ENCODE results near the gene TMC3. TPM values are rescaled to one million over a fixed set of nuclear protein-coding genes. Genes with fewer than 3 reads are reported as not detected.

TMC3 gene
- total RNA-seq, 2 experiments from 2014 or later, result not detected

DNA sequence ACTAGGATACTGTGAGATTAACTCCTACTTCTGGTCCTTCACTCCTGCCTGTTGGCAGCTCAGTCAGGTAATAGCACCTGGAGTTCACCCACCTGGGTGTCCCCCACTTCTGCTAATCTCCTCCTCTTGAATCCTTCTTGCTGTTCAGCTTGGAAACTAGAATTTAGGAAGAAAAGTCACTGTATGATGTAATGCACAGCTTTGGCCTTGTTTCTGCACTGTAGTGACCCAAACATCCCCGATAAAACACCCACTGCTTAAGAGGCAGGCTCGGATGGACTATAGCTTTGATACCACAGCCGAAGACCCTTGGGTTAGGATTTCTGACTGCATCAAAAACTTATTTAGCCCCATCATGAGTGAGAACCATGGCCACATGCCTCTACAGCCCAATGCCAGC, 74.9 kb downstream of the TMC3 start:
- DNase-seq (peak in 1 of 14 experiments; percentile 5), ATAC-seq (ENCODE audit: poor library complexity) (no peak)
- TF ChIP-seq, protein P1, sequence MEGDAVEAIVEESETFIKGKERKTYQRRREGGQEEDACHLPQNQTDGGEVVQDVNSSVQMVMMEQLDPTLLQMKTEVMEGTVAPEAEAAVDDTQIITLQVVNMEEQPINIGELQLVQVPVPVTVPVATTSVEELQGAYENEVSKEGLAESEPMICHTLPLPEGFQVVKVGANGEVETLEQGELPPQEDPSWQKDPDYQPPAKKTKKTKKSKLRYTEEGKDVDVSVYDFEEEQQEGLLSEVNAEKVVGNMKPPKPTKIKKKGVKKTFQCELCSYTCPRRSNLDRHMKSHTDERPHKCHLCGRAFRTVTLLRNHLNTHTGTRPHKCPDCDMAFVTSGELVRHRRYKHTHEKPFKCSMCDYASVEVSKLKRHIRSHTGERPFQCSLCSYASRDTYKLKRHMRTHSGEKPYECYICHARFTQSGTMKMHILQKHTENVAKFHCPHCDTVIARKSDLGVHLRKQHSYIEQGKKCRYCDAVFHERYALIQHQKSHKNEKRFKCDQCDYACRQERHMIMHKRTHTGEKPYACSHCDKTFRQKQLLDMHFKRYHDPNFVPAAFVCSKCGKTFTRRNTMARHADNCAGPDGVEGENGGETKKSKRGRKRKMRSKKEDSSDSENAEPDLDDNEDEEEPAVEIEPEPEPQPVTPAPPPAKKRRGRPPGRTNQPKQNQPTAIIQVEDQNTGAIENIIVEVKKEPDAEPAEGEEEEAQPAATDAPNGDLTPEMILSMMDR (IDR thresholded peaks at IDR 0.05), result no peak
- H3K27me3 ChIP-seq (ENCODE audit: control insufficient read depth in 1 of 2, insufficient read depth in 2 of 2, low read length in 2 of 2), result no peaks in the 10 kb centered on the region
- intact Hi-C loops (cut with DNase I, micrococcal nuclease), result loop anchor here (2.0 to 10.0 kb wide), 4 partner anchors 14 to 304 kb away; partner anchors contain the start of gene TLNRD1 (in 1 of the 2)
- H3K27me3 Mint-ChIP-seq, result no peaks in the 10 kb centered on the region
- peaks cover 60% of the 10 kb centered on the region for H3K36me3 ChIP-seq (ENCODE audit: insufficient read depth, low read length)
- POLR2A ChIA-PET, result interaction anchor here (0.6 to 22.8 kb wide), 9 partner anchors 3 to 1451 kb away, joined by 3 to 472 read pairs (median 9); partner anchors contain the start of gene STARD5
- H3K4me3 ChIP-seq (ENCODE audit: low read length), result peak overlapping the region; percentile 96
- H3K36me3 Mint-ChIP-seq (ENCODE audit: low read depth), result peaks cover 81% of the 10 kb centered on the region
- H3K4me3 Mint-ChIP-seq, result peak overlapping the region; percentile 99
- H3K9me3 Mint-ChIP-seq, result no peaks in the 10 kb centered on the region
- CTCF ChIA-PET, result interaction anchor here (0.9 to 6.4 kb wide), 4 partner anchors 12 to 36 kb away, joined by 3 to 35 read pairs (median 6); no protein-coding TSS in a partner anchor
- H3K4me1 Mint-ChIP-seq (ENCODE audit: low read depth), result peaks cover 68% of the 10 kb centered on the region
- peak overlapping the region; percentile 92 for H3K27ac Mint-ChIP-seq
- no peaks in the 10 kb centered on the region for H3K9me3 ChIP-seq (ENCODE audit: control insufficient read depth in 1 of 2, insufficient read depth in 1 of 2, low read length in 2 of 2)
- H3K27ac ChIP-seq (ENCODE audit: low read depth in 1 of 2, low read length in 2 of 2), result peak overlapping the region; percentile 94 to 95
- peaks cover 73% of the 10 kb centered on the region for H3K4me1 ChIP-seq (ENCODE audit: insufficient read depth, low read length)

DNA sequence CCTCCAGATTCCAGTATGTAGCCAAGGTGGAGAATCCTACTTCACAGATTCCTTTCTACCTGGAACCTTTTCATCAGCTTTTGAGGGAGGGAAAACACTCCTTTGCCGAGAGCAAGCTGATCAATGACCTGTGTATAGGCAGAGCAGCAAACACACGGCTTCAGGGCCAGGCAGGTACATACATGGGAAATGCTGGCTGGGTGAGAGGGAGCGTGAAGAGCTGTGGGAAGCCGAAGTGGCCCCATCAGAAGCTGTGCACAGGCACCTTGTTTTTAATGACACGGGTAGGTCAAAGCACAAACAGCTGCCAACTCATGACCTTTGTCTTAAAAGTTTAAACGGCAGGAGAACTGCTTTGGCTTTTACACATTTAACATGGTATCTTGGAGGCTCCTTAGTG, 75.4 kb downstream of the TMC3 start:
- POLR2A ChIA-PET, result interaction anchor here (0.6 to 22.8 kb wide), 6 partner anchors 7 to 1452 kb away, joined by 3 to 472 read pairs (median 78); partner anchors contain the start of gene STARD5
- H3K4me3 Mint-ChIP-seq, result peak overlapping the region; percentile 99
- peaks cover 73% of the 10 kb centered on the region for H3K4me1 ChIP-seq (ENCODE audit: insufficient read depth, low read length)
- H3K27ac ChIP-seq (ENCODE audit: low read depth in 1 of 2, low read length in 2 of 2), result peak overlapping the region; percentile 94 to 95
- peak overlapping the region; percentile 96 for H3K4me3 ChIP-seq (ENCODE audit: low read length)
- H3K9me3 Mint-ChIP-seq, result no peaks in the 10 kb centered on the region
- TF ChIP-seq, protein P1 (IDR thresholded peaks at IDR 0.05), result no peak
- DNase-seq (peak in 3 of 14 experiments; percentile 14 to 47 (median 22)), ATAC-seq (ENCODE audit: poor library complexity) (no peak)
- peaks cover 54% of the 10 kb centered on the region for H3K36me3 ChIP-seq (ENCODE audit: insufficient read depth, low read length)
- peak overlapping the region; percentile 92 for H3K27ac Mint-ChIP-seq
- H3K27me3 Mint-ChIP-seq, result no peaks in the 10 kb centered on the region
- intact Hi-C loops (cut with DNase I, micrococcal nuclease), result loop anchor here (2.0 to 10.0 kb wide), 4 partner anchors 14 to 304 kb away; partner anchors contain the start of gene TLNRD1 (in 1 of the 2)
- peaks cover 75% of the 10 kb centered on the region for H3K36me3 Mint-ChIP-seq (ENCODE audit: low read depth)
- CTCF ChIA-PET, result interaction anchor here (0.9 to 6.4 kb wide), 3 partner anchors 23 to 36 kb away, joined by 3 to 35 read pairs (median 8); no protein-coding TSS in a partner anchor
- no peaks in the 10 kb centered on the region for H3K9me3 ChIP-seq (ENCODE audit: control insufficient read depth in 1 of 2, insufficient read depth in 1 of 2, low read length in 2 of 2)
- H3K4me1 Mint-ChIP-seq (ENCODE audit: low read depth), result peaks cover 68% of the 10 kb centered on the region
- no peaks in the 10 kb centered on the region for H3K27me3 ChIP-seq (ENCODE audit: control insufficient read depth in 1 of 2, insufficient read depth in 2 of 2, low read length in 2 of 2)

- Histone ChIP-seq H3K36me3 (ENCODE audit: insufficient read depth, low read length) (peaks cover 47% of the 10 kb centered on the region), H3K9me3 (ENCODE audit: control insufficient read depth in 1 of 2, insufficient read depth in 1 of 2, low read length in 2 of 2) (no peaks in the 10 kb centered on the region), H3K27ac (ENCODE audit: low read depth in 1 of 2, low read length in 2 of 2) (peak overlapping the region; percentile 94 to 95), H3K4me1 (ENCODE audit: insufficient read depth, low read length) (peaks cover 73% of the 10 kb centered on the region), H3K4me3 (ENCODE audit: low read length) (peak overlapping the region; percentile 96), H3K27me3 (ENCODE audit: control insufficient read depth in 1 of 2, insufficient read depth in 2 of 2, low read length in 2 of 2) (no peaks in the 10 kb centered on the region)
- Mint-ChIP-seq H3K36me3 (ENCODE audit: low read depth) (peaks cover 68% of the 10 kb centered on the region), H3K27me3 (no peaks in the 10 kb centered on the region), H3K27ac (peak overlapping the region; percentile 92), H3K4me1 (ENCODE audit: low read depth) (peaks cover 68% of the 10 kb centered on the region), H3K4me3 (peak overlapping the region; percentile 99), H3K9me3 (no peaks in the 10 kb centered on the region)
- TF ChIP-seq, protein P1 (IDR thresholded peaks at IDR 0.05), result no peak
- POLR2A ChIA-PET, result interaction anchor here (1.6 to 22.8 kb wide), 9 partner anchors 8 to 297 kb away, joined by 5 to 472 read pairs (median 21); partner anchors contain the start of genes STARD5 and TLNRD1
- peak in 3 of 14 experiments; percentile 34 to 53 (median 38) for DNase-seq
- ATAC-seq (ENCODE audit: poor library complexity), result no peak
- intact Hi-C loops (cut with DNase I, micrococcal nuclease), result loop anchor here (2.0 to 10.0 kb wide), 6 partner anchors 15 to 303 kb away; partner anchors contain the start of gene TLNRD1 (in 1 of the 2)
- CTCF ChIA-PET, result interaction anchor here (2.8 to 6.4 kb wide), 2 partner anchors 23 to 32 kb away, joined by 8 to 35 read pairs; no protein-coding TSS in a partner anchor
Observed at GRCh38 chr15:81297603-81298575, 76.1 kb downstream of the TMC3 start.

Measured in CD4-positive, alpha-beta T cell (primary cell).